Tibial nerve (tissue), 4 donors: ENCODE data around the gene AGMO. TPM values are rescaled to one million over a fixed set of nuclear protein-coding genes. Genes with fewer than 3 reads are reported as not detected.

Source experiments
- DNase-seq, 2 donors: peaks; one replicate each; pipeline ENCODE4 v3.0.0-alpha.2; 2019; ENCODE audit warnings: low spot score in 2 of 2
- H3K27ac ChIP-seq, 4 donors: fragments of 200-600 bp; sonication (generic) in 3 of 4; one replicate each; pipeline ENCODE4 v1.5.1; 2017 to 2019; ENCODE audit warnings: mild to moderate bottlenecking in 1 of 4
- H3K27me3 ChIP-seq, 2 donors: fragments of 200-600 bp; sonication (generic) in 1 of 2; one replicate each; pipeline versions ENCODE4 v1.5.1 to v1.6.0; 2017 to 2019
- H3K36me3 ChIP-seq, 3 donors: fragments of 200-600 bp; sonication (generic); one replicate each; pipeline ENCODE4 v1.5.1; 2018 to 2019
- H3K4me1 ChIP-seq, 4 donors: fragments of 200-600 bp; sonication (generic) in 3 of 4; one replicate each; pipeline ENCODE4 v1.5.1; 2017 to 2019
- H3K4me3 ChIP-seq, 4 donors: fragments of 200-600 bp; sonication (generic) in 3 of 4; one replicate each; pipeline ENCODE4 v1.5.1; 2017 to 2019; ENCODE audit warnings: mild to moderate bottlenecking in 1 of 4, moderate library complexity in 1 of 4
- H3K9me3 ChIP-seq, 4 donors: fragments of 200-600 bp; sonication (generic) in 3 of 4; one replicate each; pipeline ENCODE4 v1.5.1; 2017 to 2019
- CTCF ChIP-seq, 5 experiments: fragments of 200-600 bp in 3 of 5; fragments of 450-650 bp in 2 of 5; sonication (generic) in 3 of 5; IDR thresholded peaks; one replicate each; pipeline ENCODE4 v1.5.1; 2016 to 2019; ENCODE audit warnings: antibody characterized with exemption in 5 of 5, mild to moderate bottlenecking in 3 of 5, moderate library complexity in 2 of 5
- EP300 ChIP-seq, 2 donors: sonication (generic); formaldehyde crosslinking; IDR thresholded peaks; one replicate each; pipeline ENCODE4 v1.6.1; 2017; ENCODE audit warnings: antibody characterized with exemption in 2 of 2, mild to moderate bottlenecking in 1 of 2
- POLR2A ChIP-seq, 2 donors: fragments of 450-650 bp; IDR thresholded peaks; one replicate each; pipeline ENCODE4 v1.6.1; 2017; ENCODE audit warnings: antibody characterized with exemption in 2 of 2, mild to moderate bottlenecking in 2 of 2, moderate library complexity in 2 of 2
- WGBS, 2 donors: methylation state at CpG; one replicate each; pipeline ENCODE4 v1.1.5; 2018; 5-methylcytosine and 5-hydroxymethylcytosine counted together
- total RNA-seq, 4 donors: library from RNA; depleted of rRNA; stranded (reverse); fragments of >200 nt; gene quantifications; one replicate each; pipeline ENCODE4 v1.1.0, GENCODE V29; 2016

The AGMO gene
- total RNA-seq, 4 donors from 2014 or later = 2.4 to 14.0 (median 6.5) TPM

DNA sequence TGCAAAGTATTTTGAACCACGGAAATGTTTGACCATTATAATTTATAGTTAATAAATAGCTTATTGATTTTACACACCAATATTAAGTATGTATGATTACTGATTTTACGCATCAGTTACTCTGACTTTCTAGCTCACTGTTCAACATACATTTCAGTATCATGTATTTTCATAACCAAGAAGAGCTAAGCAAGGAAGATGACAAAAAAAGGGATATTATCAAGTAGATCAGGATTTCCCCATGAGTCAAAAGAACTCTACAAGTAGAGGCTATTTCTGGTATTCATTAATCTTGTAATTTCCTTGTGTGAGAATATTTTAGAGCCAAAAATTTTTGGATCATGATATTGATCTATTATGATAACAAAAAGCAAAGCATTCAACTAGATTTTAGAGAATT, 131.6 kb downstream of the AGMO start:
- no peak overlapping the region for H3K27ac ChIP-seq
- H3K9me3 ChIP-seq = no peaks in the 10 kb centered on the region
- H3K36me3 ChIP-seq = no peaks in the 10 kb centered on the region
- no peak overlapping the region for H3K4me3 ChIP-seq
- no peaks in the 10 kb centered on the region for H3K27me3 ChIP-seq
- no peak for DNase-seq
- 91 to 94% methylated on average over 2 of the region's 2 CpGs for WGBS, 2 donors
- peaks cover 0 to 5% (median 0%) of the 10 kb centered on the region in 4 donors for H3K4me1 ChIP-seq
- TF ChIP-seq EP300 (IDR thresholded peaks at IDR 0.05) (no peak), CTCF (IDR thresholded peaks at IDR 0.05) (no peak), POLR2A (IDR thresholded peaks at IDR 0.05) (no peak)

DNA sequence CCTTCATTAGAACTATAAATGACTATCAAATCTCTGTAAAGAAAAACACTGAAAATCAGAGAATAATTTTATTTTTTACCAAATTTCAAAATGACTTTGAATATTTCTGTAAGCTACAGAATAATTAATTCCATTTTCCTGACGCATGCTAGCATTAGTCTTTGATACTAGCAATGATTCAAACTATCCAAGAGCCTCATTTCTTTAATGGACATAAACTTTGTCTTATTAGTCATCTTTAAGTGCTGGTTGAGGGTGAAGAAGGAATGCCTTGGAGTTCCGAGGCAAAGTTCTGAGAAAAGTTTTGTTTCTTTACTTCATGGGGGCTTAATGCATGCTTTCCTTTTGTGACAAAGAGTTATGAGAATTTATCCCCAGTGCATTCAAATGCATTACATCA, 137.3 kb downstream of the AGMO start:
- no peak for DNase-seq
- H3K4me3 ChIP-seq = no peak overlapping the region
- whole genome bisulfite sequencing, 2 donors = 60 to 70% methylated on average over 2 of the region's 2 CpGs
- no peaks in the 10 kb centered on the region for H3K36me3 ChIP-seq
- H3K9me3 ChIP-seq = no peaks in the 10 kb centered on the region
- H3K27ac ChIP-seq = no peak overlapping the region
- no peaks in the 10 kb centered on the region for H3K4me1 ChIP-seq
- TF ChIP-seq CTCF (IDR thresholded peaks at IDR 0.05) = no peak
- TF ChIP-seq POLR2A (IDR thresholded peaks at IDR 0.05) = no peak
- TF ChIP-seq EP300 (IDR thresholded peaks at IDR 0.05) = no peak
- H3K27me3 ChIP-seq = no peaks in the 10 kb centered on the region

DNA sequence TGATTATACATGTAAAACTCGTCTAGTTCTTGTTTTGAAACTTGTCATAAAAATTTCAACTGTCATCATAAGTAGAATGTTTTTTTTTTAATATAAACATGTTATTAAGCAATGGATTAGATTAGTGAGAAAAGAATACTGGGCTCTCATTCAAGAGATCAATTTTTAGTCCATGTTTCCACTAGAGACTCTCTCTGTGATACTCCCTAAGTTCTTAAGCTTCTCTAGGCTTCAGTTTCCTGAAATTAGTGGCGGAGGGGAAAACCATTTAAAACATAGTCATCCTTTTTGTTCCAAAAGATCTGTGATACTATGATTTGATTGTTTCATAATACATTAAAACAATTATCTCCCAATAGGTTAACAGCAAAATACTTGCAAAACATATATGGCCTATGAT, 142.2 kb downstream of the AGMO start:
- H3K4me3 ChIP-seq = no peak overlapping the region
- no peak for TF ChIP-seq EP300 (IDR thresholded peaks at IDR 0.05)
- no peak for DNase-seq
- H3K9me3 ChIP-seq = peaks cover 0 to 8% (median 0%) of the 10 kb centered on the region in 4 donors
- H3K4me1 ChIP-seq = no peaks in the 10 kb centered on the region
- H3K36me3 ChIP-seq = peaks cover 0 to 4% (median 0%) of the 10 kb centered on the region in 3 donors
- 79 to 80% methylated on average over 2 of the region's 2 CpGs for WGBS, 2 donors
- H3K27ac ChIP-seq = no peak overlapping the region
- H3K27me3 ChIP-seq = no peaks in the 10 kb centered on the region

GRCh38 chr7:15418264-15418663, 143.6 kb downstream of the AGMO start:
- Histone ChIP-seq H3K36me3 (peaks cover 0 to 4% (median 0%) of the 10 kb centered on the region in 3 donors), H3K4me3 (no peak overlapping the region), H3K27me3 (no peaks in the 10 kb centered on the region), H3K27ac (no peak overlapping the region), H3K4me1 (no peaks in the 10 kb centered on the region), H3K9me3 (peaks cover 0 to 16% (median 0%) of the 10 kb centered on the region in 4 donors)
- DNase-seq = no peak
- 55% methylated on average over 1 of the region's 1 CpG for WGBS, 2 donors
- TF ChIP-seq EP300 (IDR thresholded peaks at IDR 0.05) (no peak), CTCF (IDR thresholded peaks at IDR 0.05) (no peak), POLR2A (IDR thresholded peaks at IDR 0.05) (no peak)

- WGBS, 2 donors = 86 to 87% methylated on average over 5 of the region's 5 CpGs
- H3K4me1 ChIP-seq = no peaks in the 10 kb centered on the region
- no peak overlapping the region for H3K27ac ChIP-seq
- no peak overlapping the region for H3K4me3 ChIP-seq
- H3K27me3 ChIP-seq = no peaks in the 10 kb centered on the region
- no peak for TF ChIP-seq EP300 (IDR thresholded peaks at IDR 0.05)
- TF ChIP-seq CTCF (IDR thresholded peaks at IDR 0.05) = no peak
- TF ChIP-seq POLR2A (IDR thresholded peaks at IDR 0.05) = no peak
- H3K9me3 ChIP-seq = peaks cover 0 to 16% (median 0%) of the 10 kb centered on the region in 4 donors
- peaks cover 0 to 4% (median 0%) of the 10 kb centered on the region in 3 donors for H3K36me3 ChIP-seq
- no peak for DNase-seq
These were observed 144.3 kb downstream of the AGMO start for GRCh38 chr7:15417341-15417988.
